Calu3 (cell line): ENCODE results near the gene JARID2. TPM values are rescaled to one million over a fixed set of nuclear protein-coding genes. Genes with fewer than 3 reads are reported as not detected.

ENCODE experiments used
- BruUV-seq: library from RNA; stranded (reverse); fragments of 400-500 nt; replicated peaks from 2 replicates; lab custom pipeline; 2021; lab: Mats Ljungman, UMichigan
- CTCF ChIA-PET: fragments of 300-600 bp; sonication (Branson Sonifier 250); formaldehyde crosslinking; loops from one replicate; lab custom pipeline; 2022; ENCODE audit warnings: antibody characterized with exemption; lab: Charles Lee
- DNase-seq: peaks from one replicate; pipeline ENCODE4 v3.0.0; 2022
- H3K27ac Mint-ChIP-seq: one replicate; pipeline ENCODE4 v1.8.0; 2022; ENCODE audit warnings: mixed read lengths; ENCODE audit not compliant: unreplicated experiment
- H3K27me3 Mint-ChIP-seq: one replicate; pipeline ENCODE4 v1.8.0; 2022; ENCODE audit warnings: mixed read lengths; ENCODE audit not compliant: unreplicated experiment
- H3K36me3 Mint-ChIP-seq: one replicate; pipeline ENCODE4 v1.8.0; 2022; ENCODE audit warnings: mild to moderate bottlenecking, moderate library complexity, mixed read lengths; ENCODE audit not compliant: insufficient read depth, unreplicated experiment
- H3K4me1 Mint-ChIP-seq: one replicate; pipeline ENCODE4 v1.8.0; 2022; ENCODE audit warnings: mild to moderate bottlenecking, low read depth, mixed read lengths; ENCODE audit not compliant: unreplicated experiment
- H3K4me3 Mint-ChIP-seq: one replicate; pipeline ENCODE4 v1.8.0; 2022; ENCODE audit warnings: mild to moderate bottlenecking, low read depth, moderate library complexity, mixed read lengths; ENCODE audit not compliant: unreplicated experiment
- H3K9me3 Mint-ChIP-seq: one replicate; pipeline ENCODE4 v1.8.0; 2022; ENCODE audit warnings: low read depth, mixed read lengths; ENCODE audit not compliant: unreplicated experiment
- intact Hi-C: fragments of 100-400 bp; cut with micrococcal nuclease; formaldehyde crosslinking; loops from one replicate; pipeline ENCODE4 v1.10.0; 2022; ENCODE audit not compliant: unreplicated experiment
- total RNA-seq: library from RNA; stranded (reverse); gene quantifications from 2 replicates; pipeline ENCODE4 v1.2.3, GENCODE V29; 2022
- TF ChIP-seq, protein P1 (sequence below): fragments of 200-600 bp; IDR thresholded peaks from one replicate; pipeline ENCODE4 v1.8.0; 2022; ENCODE audit warnings: antibody characterized with exemption; ENCODE audit not compliant: unreplicated experiment

JARID2 gene
- total RNA-seq, 1 experiment from 2014 or later: 9.4 TPM

DNA sequence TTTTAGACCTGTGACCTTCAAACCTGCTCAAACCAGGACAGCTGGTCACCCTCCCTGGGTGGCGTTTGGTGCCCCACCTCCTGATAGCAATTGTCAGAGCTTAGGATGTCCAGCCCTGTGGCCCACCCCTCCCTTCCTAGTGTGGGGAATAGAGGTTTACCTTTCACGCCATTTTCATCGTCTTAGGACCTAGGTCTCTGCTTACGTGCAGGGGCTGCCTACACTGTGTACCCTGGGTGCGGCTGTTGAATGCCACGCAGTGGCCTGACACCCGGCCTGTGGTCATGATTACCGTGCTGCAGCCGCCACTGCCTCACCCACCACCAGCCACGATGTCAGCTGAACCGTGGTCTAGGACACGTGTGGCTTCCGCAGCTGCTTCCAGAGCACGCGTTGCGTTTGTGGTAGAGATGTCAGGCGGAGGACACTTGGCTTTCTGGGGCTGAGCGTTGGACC is 259.6 kb downstream of the JARID2 start:
- CTCF ChIA-PET: no interaction called here
- Mint-ChIP-seq H3K27me3 (no peaks in the 10 kb centered on the region), H3K4me1 (no peaks in the 10 kb centered on the region), H3K36me3 (no peaks in the 10 kb centered on the region), H3K4me3 (no peak overlapping the region), H3K27ac (no peak overlapping the region), H3K9me3 (no peaks in the 10 kb centered on the region)
- intact Hi-C loops: no loop called here
- TF ChIP-seq, protein P1, sequence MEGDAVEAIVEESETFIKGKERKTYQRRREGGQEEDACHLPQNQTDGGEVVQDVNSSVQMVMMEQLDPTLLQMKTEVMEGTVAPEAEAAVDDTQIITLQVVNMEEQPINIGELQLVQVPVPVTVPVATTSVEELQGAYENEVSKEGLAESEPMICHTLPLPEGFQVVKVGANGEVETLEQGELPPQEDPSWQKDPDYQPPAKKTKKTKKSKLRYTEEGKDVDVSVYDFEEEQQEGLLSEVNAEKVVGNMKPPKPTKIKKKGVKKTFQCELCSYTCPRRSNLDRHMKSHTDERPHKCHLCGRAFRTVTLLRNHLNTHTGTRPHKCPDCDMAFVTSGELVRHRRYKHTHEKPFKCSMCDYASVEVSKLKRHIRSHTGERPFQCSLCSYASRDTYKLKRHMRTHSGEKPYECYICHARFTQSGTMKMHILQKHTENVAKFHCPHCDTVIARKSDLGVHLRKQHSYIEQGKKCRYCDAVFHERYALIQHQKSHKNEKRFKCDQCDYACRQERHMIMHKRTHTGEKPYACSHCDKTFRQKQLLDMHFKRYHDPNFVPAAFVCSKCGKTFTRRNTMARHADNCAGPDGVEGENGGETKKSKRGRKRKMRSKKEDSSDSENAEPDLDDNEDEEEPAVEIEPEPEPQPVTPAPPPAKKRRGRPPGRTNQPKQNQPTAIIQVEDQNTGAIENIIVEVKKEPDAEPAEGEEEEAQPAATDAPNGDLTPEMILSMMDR: no peak
- no TSS peak for BruUV-seq
- no peak for DNase-seq

DNA sequence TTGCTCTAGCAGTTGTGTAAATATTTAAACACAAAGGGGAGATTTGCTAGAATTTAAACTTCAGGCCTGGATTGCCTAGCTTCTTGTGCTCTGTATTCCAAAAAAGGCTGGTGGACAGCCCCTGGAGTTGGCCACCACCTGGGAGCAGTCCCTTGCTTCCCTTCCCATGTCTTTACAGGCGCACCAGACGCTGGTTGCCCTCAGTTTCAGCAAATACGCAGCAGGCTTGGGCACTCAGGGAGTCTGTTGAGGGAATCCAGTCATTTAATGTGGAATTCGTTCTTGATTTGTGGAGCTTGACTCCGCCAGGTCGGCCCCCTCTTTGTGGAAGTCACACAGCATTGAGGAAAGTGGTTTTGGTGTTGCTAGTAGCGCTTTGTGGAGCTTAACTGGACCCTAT is 260.2 kb downstream of the JARID2 start:
- no peaks in the 10 kb centered on the region for H3K36me3 Mint-ChIP-seq
- no peak for DNase-seq

DNA sequence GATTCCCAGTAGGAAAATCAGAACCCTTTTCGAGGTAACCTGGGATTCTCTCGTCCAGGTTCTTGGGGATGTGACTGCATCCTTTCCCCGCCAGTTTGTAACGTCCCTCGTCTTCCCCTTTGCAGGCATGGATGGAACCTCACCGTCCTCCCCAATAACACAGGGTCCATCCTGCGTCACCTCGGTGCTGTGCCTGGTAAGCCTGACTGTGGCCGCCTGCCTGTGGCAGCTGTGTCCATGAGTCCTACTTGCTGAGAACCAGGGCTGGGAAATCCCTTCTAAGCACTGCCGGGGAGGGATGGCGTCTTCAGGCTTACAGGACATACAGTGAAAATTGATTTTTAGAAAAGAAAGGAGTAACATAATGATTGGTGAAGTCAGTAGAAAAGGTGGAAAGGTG is 261.4 kb downstream of the JARID2 start:
- Mint-ChIP-seq H3K9me3 (no peaks in the 10 kb centered on the region), H3K4me3 (no peak overlapping the region), H3K27ac (no peak overlapping the region), H3K4me1 (no peaks in the 10 kb centered on the region), H3K27me3 (no peaks in the 10 kb centered on the region), H3K36me3 (no peaks in the 10 kb centered on the region)
- CTCF ChIA-PET: no interaction called here
- DNase-seq: no peak
- intact Hi-C loops: no loop called here
- TF ChIP-seq, protein P1: no peak
- BruUV-seq: no TSS peak

More for the DNA sequence above, 260.2 kb downstream of the JARID2 start:
- H3K27ac Mint-ChIP-seq: no peak overlapping the region
- CTCF ChIA-PET: no interaction called here
- H3K4me3 Mint-ChIP-seq: no peak overlapping the region
- H3K9me3 Mint-ChIP-seq: no peaks in the 10 kb centered on the region
- no peaks in the 10 kb centered on the region for H3K4me1 Mint-ChIP-seq
- no TSS peak for BruUV-seq
- TF ChIP-seq, protein P1: no peak
- intact Hi-C loops: no loop called here
- no peaks in the 10 kb centered on the region for H3K27me3 Mint-ChIP-seq

DNA sequence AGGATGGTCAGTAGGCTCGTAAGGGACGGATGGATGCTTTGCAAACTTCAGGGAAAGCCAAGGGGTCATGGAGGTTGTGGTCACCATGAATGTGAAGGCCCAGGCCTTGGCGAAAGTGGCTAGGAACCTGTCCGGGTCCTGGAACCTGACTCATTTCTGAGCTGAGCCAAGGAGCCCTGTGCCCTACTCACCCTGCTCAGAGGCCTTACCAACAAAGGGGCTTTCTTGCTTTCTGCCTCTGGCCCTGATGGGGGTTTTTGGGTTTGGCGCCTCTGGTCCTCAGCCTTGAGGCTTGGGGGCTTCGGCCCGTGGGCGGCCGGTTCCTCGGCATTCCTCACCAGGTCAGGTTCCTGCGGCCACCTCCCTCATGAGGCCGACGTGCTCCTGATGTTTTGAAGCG is 261.9 kb downstream of the JARID2 start:
- H3K9me3 Mint-ChIP-seq: no peaks in the 10 kb centered on the region
- TF ChIP-seq, protein P1: no peak
- no peaks in the 10 kb centered on the region for H3K4me1 Mint-ChIP-seq
- H3K27ac Mint-ChIP-seq: no peak overlapping the region
- H3K36me3 Mint-ChIP-seq: no peaks in the 10 kb centered on the region
- CTCF ChIA-PET: no interaction called here
- no peak for DNase-seq
- H3K4me3 Mint-ChIP-seq: no peak overlapping the region
- no TSS peak for BruUV-seq
- no peaks in the 10 kb centered on the region for H3K27me3 Mint-ChIP-seq
- intact Hi-C loops: no loop called here
